Measurements from ENCODE around the gene PRRC1.
"Not testable (repeated sequence)": the region's sequence is repeated elsewhere in the genome, so short reads cannot be mapped to it uniquely, and the experiment has no call there.

The PRRC1 gene

DNA sequence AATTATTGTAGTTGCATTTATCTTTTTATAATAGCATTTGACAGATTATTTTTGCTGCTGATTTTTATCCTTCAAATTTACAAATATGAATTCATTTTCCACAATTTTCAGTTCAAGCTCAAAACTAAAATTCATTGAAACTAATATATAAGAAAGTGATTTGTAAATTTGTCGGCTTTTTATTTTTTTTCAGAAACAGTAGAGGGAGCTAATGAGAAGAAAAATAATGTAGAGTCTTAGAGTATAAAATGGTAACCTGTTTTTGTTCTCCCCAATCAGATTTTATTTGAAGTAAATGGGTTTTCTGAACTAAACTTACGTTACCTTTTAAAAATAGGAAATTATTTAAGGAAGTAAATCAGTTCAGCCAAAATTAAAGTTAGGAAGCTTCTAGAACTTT is 19.2 kb downstream of the PRRC1 start:
- H3K4me2 ChIP-seq (ENCODE audit: low read depth, low read length, poor library complexity, severe bottlenecking) = no peak overlapping the region
- H3K9me3 ChIP-seq (ENCODE audit: insufficient read depth, low read depth, low read length) = no peaks in the 10 kb centered on the region
- H3K9ac ChIP-seq (ENCODE audit: low read depth, low read length, poor library complexity, severe bottlenecking) = no peak overlapping the region
- no peaks in the 10 kb centered on the region for H3K27me3 ChIP-seq (ENCODE audit: insufficient read depth, low read length, poor library complexity, severe bottlenecking)
- no peaks in the 10 kb centered on the region for H3K9me2 ChIP-seq (replicated peaks; ENCODE audit: low read depth, low read length)
- no peak overlapping the region for H3K4me3 ChIP-seq (ENCODE audit: low read length, poor library complexity, severe bottlenecking)
- H4K20me1 ChIP-seq (ENCODE audit: insufficient read depth, low read length, poor library complexity, severe bottlenecking) = no peaks in the 10 kb centered on the region
- peaks cover 53% of the 10 kb centered on the region; the same call in 1 of the 2 replicates for H3K36me3 ChIP-seq (ENCODE audit: insufficient read depth, low read length)
- H3F3A ChIP-seq (ENCODE audit: low read depth) = no peaks in the 10 kb centered on the region
- H2AFZ ChIP-seq (ENCODE audit: low read length) = no peak overlapping the region
- H3K79me2 ChIP-seq (ENCODE audit: insufficient read depth, low read length) = no peaks in the 10 kb centered on the region
- peaks cover 4% of the 10 kb centered on the region for H3K4me1 ChIP-seq (ENCODE audit: insufficient read depth, low read length, poor library complexity, severe bottlenecking)
- TF ChIP-seq CTCF (conservative IDR thresholded peaks at IDR 0.05; ENCODE audit: low read length) (peak; percentile 52), EZH2phosphoT487 (IDR thresholded peaks at IDR 0.05; ENCODE audit: borderline replicate concordance) (no peak)

DNA sequence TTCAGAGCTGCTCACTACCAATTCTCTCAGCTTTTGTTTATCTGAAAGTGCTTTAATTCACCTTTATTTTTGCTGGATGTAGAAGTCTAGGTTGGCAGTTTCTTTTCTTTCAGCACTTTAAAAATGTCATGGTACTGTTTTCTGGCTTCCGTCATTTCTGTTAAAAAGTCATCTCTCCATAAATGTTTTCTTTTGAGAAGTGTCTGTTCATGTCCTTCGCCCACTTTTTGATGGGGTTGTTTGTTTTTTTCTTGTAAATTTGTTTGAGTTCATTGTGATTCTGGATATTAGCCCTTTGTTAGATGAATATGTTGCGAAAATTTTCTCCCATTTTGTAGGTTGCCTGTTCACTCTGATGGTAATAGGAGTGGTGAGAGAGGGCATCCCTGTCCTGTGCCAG is 23.1 kb downstream of the PRRC1 start:
- H3K79me2 ChIP-seq (ENCODE audit: insufficient read depth, low read length) = not testable (repeated sequence)
- H3K36me3 ChIP-seq (ENCODE audit: insufficient read depth, low read length) = peaks cover 28% of the 10 kb centered on the region; the same call in 1 of the 2 replicates

GRCh38 chr5:127545249-127545648 is 27.8 kb downstream of the PRRC1 start:
- not testable (repeated sequence) for H3K9me2 ChIP-seq (replicated peaks; ENCODE audit: low read depth, low read length); H3K9ac ChIP-seq (ENCODE audit: low read depth, low read length, poor library complexity, severe bottlenecking); H3K9me3 ChIP-seq (ENCODE audit: insufficient read depth, low read depth, low read length); H3K4me2 ChIP-seq (ENCODE audit: low read depth, low read length, poor library complexity, severe bottlenecking); H3K4me1 ChIP-seq (ENCODE audit: insufficient read depth, low read length, poor library complexity, severe bottlenecking); H3K4me3 ChIP-seq (ENCODE audit: low read length, poor library complexity, severe bottlenecking); H3K79me2 ChIP-seq (ENCODE audit: insufficient read depth, low read length); H3F3A ChIP-seq (ENCODE audit: low read depth); H2AFZ ChIP-seq (ENCODE audit: low read length); H4K20me1 ChIP-seq (ENCODE audit: insufficient read depth, low read length, poor library complexity, severe bottlenecking); H3K27me3 ChIP-seq (ENCODE audit: insufficient read depth, low read length, poor library complexity, severe bottlenecking)
- peaks cover 19% of the 10 kb centered on the region; the same call in 1 of the 2 replicates for H3K36me3 ChIP-seq (ENCODE audit: insufficient read depth, low read length)

More for the DNA sequence above, 23.1 kb downstream of the PRRC1 start:
- H3K4me1 ChIP-seq (ENCODE audit: insufficient read depth, low read length, poor library complexity, severe bottlenecking); H4K20me1 ChIP-seq (ENCODE audit: insufficient read depth, low read length, poor library complexity, severe bottlenecking); H3K4me3 ChIP-seq (ENCODE audit: low read length, poor library complexity, severe bottlenecking); H3K4me2 ChIP-seq (ENCODE audit: low read depth, low read length, poor library complexity, severe bottlenecking); H3F3A ChIP-seq (ENCODE audit: low read depth); H3K27me3 ChIP-seq (ENCODE audit: insufficient read depth, low read length, poor library complexity, severe bottlenecking); H2AFZ ChIP-seq (ENCODE audit: low read length); H3K9ac ChIP-seq (ENCODE audit: low read depth, low read length, poor library complexity, severe bottlenecking); H3K9me3 ChIP-seq (ENCODE audit: insufficient read depth, low read depth, low read length); H3K9me2 ChIP-seq (replicated peaks; ENCODE audit: low read depth, low read length): not testable (repeated sequence)

- Histone ChIP-seq H2AFZ (ENCODE audit: low read length) (no peak overlapping the region), H3K9me2 (replicated peaks; ENCODE audit: low read depth, low read length) (no peaks in the 10 kb centered on the region), H3K27me3 (ENCODE audit: insufficient read depth, low read length, poor library complexity, severe bottlenecking) (no peaks in the 10 kb centered on the region), H3K79me2 (ENCODE audit: insufficient read depth, low read length) (peaks cover 8% of the 10 kb centered on the region; the same call in 1 of the 2 replicates), H3K4me3 (ENCODE audit: low read length, poor library complexity, severe bottlenecking) (no peak overlapping the region), H3K4me1 (ENCODE audit: insufficient read depth, low read length, poor library complexity, severe bottlenecking) (no peaks in the 10 kb centered on the region), H3F3A (ENCODE audit: low read depth) (no peaks in the 10 kb centered on the region), H3K9me3 (ENCODE audit: insufficient read depth, low read depth, low read length) (no peaks in the 10 kb centered on the region), H3K4me2 (ENCODE audit: low read depth, low read length, poor library complexity, severe bottlenecking) (no peak overlapping the region), H3K36me3 (ENCODE audit: insufficient read depth, low read length) (peaks cover 33% of the 10 kb centered on the region; the same call in 1 of the 2 replicates), H3K9ac (ENCODE audit: low read depth, low read length, poor library complexity, severe bottlenecking) (no peak overlapping the region), H4K20me1 (ENCODE audit: insufficient read depth, low read length, poor library complexity, severe bottlenecking) (no peaks in the 10 kb centered on the region)
- TF ChIP-seq CTCF (conservative IDR thresholded peaks at IDR 0.05; ENCODE audit: low read length) = no peak
- no peak for TF ChIP-seq EZH2phosphoT487 (IDR thresholded peaks at IDR 0.05; ENCODE audit: borderline replicate concordance)
Observed at GRCh38 chr5:127549551-127549950, 32.1 kb downstream of the PRRC1 start.

Data from Loucy (cell line).